ENCODE results near the gene EPN2. TPM values are rescaled to one million over a fixed set of nuclear protein-coding genes. Genes with fewer than 3 reads are reported as not detected.
A peak's percentile ranks its signal among the peaks of the same experiment; 100 is the strongest.

The EPN2 gene
- total and polyA plus RNA-seq, 9 donors, result 21.6 to 68.9 (median 52.7) TPM

- no peaks in the 10 kb centered on the region for H3K36me3 ChIP-seq
- no peaks in the 10 kb centered on the region for H3K9me3 ChIP-seq
- WGBS, 3 donors, result 85 to 89% (median 89%) methylated on average over 8 of the region's 8 CpGs
- DNase-seq, result peak in 1 of 5 donors; percentile 19
- no peak overlapping the region for H3K4me3 ChIP-seq
- peaks cover 2% of the 10 kb centered on the region for H3K4me1 ChIP-seq (ENCODE audit: insufficient read depth)
- TF ChIP-seq POLR2A (IDR thresholded peaks at IDR 0.05) (no peak), CTCF (IDR thresholded peaks at IDR 0.05) (no peak)
- H3K27ac ChIP-seq, result no peak overlapping the region
- intact Hi-C loops (cut with DNase I), result no loop called here
- H3K27me3 ChIP-seq, result no peaks in the 10 kb centered on the region
Measured at GRCh38 chr17:19372866-19373504, 135.8 kb downstream of the EPN2 start.

DNA sequence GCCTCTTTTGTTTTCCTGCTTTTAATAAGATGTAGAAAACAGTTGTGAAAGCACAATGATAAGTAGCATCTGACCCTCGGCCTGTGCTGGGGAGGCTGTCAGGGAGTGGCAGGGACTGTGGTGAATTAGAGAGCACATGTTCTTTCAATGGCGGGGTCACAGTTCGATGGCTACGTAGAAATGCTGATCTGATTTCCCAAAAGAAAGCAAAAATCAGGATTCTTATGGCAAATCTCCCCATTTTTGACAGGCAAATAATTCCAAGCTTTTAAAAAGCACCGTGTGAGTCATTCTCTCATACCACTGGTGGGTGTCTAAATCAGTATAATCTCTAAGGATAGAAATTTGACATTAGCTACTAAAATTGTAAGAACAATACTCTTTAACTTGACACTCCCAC lies 137.0 kb downstream of the EPN2 start:
- intact Hi-C loops (cut with DNase I), result no loop called here
- no peak overlapping the region for H3K27ac ChIP-seq
- no peak for TF ChIP-seq POLR2A (IDR thresholded peaks at IDR 0.05)
- no peak for TF ChIP-seq CTCF (IDR thresholded peaks at IDR 0.05)
- TF ChIP-seq EP300 (IDR thresholded peaks at IDR 0.05), result no peak
- H3K36me3 ChIP-seq, result no peaks in the 10 kb centered on the region
- H3K4me3 ChIP-seq, result no peak overlapping the region
- no peaks in the 10 kb centered on the region for H3K27me3 ChIP-seq
- 81 to 86% (median 81%) methylated on average over 5 of the region's 5 CpGs for WGBS, 3 donors
- peaks cover 5% of the 10 kb centered on the region for H3K4me1 ChIP-seq (ENCODE audit: insufficient read depth)
- no peaks in the 10 kb centered on the region for H3K9me3 ChIP-seq
- no peak for DNase-seq

DNA sequence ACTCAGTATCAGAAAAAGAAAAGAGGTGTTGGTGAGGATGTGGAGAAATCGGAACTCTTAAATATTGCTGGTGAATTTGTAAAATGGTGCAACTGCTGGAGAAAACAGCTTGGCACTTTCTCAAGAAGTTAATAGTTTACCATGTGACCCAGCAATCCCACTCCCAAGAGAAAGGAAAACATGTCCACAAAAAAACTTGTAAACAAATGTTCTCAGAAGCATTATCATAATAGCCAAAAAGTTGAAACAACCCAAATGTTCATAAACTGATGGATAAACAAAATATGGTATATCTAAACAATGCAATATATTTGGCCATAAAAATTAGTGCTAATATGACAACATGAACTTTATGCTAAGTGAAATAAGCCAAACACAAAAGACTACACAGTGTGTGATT lies 138.6 kb downstream of the EPN2 start:
- Histone ChIP-seq H3K9me3 (no peaks in the 10 kb centered on the region), H3K4me1 (ENCODE audit: insufficient read depth) (peaks cover 11% of the 10 kb centered on the region), H3K4me3 (no peak overlapping the region), H3K36me3 (no peaks in the 10 kb centered on the region), H3K27ac (no peak overlapping the region), H3K27me3 (no peaks in the 10 kb centered on the region)
- WGBS, 3 donors, result 67 to 89% (median 82%) methylated on average over 1 of the region's 1 CpG
- DNase-seq, result no peak
- intact Hi-C loops (cut with DNase I), result no loop called here
- TF ChIP-seq CTCF (IDR thresholded peaks at IDR 0.05) (no peak), EP300 (IDR thresholded peaks at IDR 0.05) (no peak), POLR2A (IDR thresholded peaks at IDR 0.05) (no peak)

DNA sequence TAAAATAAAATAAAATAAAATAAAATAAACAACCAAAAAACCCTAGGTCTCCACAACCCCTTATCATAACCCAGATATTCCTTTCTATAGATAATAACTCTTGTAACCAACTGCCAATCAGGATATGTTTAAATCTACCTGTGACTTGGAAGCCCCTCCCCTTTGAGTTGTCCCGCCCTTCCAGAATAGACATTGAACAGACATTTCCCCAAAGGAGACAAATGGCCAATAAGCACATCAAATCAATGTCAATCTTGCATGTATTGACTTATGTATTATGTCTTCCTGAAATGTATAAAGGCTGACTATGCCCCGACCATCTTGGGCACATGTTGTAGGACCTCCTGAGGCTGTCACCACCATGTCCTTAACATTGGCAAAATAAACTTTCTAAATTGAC lies 139.6 kb downstream of the EPN2 start:
- Histone ChIP-seq H3K36me3 (no peaks in the 10 kb centered on the region), H3K27me3 (no peaks in the 10 kb centered on the region), H3K4me1 (ENCODE audit: insufficient read depth) (peaks cover 11% of the 10 kb centered on the region), H3K4me3 (peak overlapping the region; percentile 93), H3K9me3 (no peaks in the 10 kb centered on the region), H3K27ac (peak overlapping the region; percentile 56 to 97)
- TF ChIP-seq POLR2A (IDR thresholded peaks at IDR 0.05), result no peak
- no peak for TF ChIP-seq EP300 (IDR thresholded peaks at IDR 0.05)
- TF ChIP-seq CTCF (IDR thresholded peaks at IDR 0.05), result no peak
- 37 to 50% (median 42%) methylated on average over 2 of the region's 2 CpGs for WGBS, 3 donors
- intact Hi-C loops (cut with DNase I), result no loop called here
- DNase-seq, result peak in 1 of 5 donors; percentile 10
